ENCODE measurements around the gene SIGLEC1.

DNA sequence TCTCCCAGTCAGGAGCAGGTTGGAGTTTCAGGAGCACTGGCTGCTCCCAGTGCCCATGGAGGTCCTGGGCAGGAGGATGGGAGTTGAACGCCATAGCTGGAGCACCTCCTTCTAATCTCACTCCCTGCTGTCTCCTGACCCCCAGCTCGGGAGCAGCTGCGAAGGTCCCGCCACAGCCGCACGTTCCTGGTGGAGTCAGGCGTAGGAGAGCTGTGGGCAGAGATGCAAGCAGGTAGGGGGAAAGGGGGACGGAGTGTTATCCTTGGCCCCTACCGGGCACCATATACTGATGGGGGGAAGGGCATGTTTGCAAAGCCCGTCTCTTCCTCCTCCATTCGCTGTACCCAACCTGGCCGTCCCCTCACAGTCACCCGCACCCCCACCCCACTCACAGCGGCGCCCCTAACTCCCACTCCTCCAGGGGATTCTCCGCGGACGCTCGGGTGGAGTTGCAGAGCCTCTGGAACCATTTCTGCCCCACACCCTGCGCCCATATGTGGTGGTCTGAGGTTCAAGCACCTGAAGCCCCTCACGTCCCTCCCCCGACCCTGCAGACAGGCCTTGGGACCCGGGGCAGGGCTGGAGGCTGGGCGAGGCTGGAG lies 36.8 kb upstream of the SIGLEC1 start:
- TF ChIP-seq POLR2AphosphoS5 (IDR thresholded peaks at IDR 0.05; ENCODE audit: low read depth, low read length) (no peak), POLR2A (IDR thresholded peaks at IDR 0.05; ENCODE audit: low read depth, low read length) (no peak), TAF1 (IDR thresholded peaks at IDR 0.05; ENCODE audit: borderline replicate concordance, low read depth, low read length) (no peak)
